GM18868 (cell line): ENCODE results near the gene GON7.
"Not testable (repeated sequence)": the region's sequence is repeated elsewhere in the genome, so short reads cannot be mapped to it uniquely, and the experiment has no call there.

Experiments
- ATAC-seq: cut with Tn5 transposase; IDR thresholded peaks from one replicate; pipeline ENCODE4 v1.9.1; 2021; ENCODE audit warnings: mild to moderate bottlenecking, moderate library complexity; ENCODE audit not compliant: unreplicated experiment

GON7 gene

GRCh38 chr14:93200553-93200952 lies 6.3 kb downstream of the GON7 start:
- no peak for ATAC-seq

- ATAC-seq: no peak
Observed at GRCh38 chr14:93199031-93199430, 7.8 kb downstream of the GON7 start.

DNA sequence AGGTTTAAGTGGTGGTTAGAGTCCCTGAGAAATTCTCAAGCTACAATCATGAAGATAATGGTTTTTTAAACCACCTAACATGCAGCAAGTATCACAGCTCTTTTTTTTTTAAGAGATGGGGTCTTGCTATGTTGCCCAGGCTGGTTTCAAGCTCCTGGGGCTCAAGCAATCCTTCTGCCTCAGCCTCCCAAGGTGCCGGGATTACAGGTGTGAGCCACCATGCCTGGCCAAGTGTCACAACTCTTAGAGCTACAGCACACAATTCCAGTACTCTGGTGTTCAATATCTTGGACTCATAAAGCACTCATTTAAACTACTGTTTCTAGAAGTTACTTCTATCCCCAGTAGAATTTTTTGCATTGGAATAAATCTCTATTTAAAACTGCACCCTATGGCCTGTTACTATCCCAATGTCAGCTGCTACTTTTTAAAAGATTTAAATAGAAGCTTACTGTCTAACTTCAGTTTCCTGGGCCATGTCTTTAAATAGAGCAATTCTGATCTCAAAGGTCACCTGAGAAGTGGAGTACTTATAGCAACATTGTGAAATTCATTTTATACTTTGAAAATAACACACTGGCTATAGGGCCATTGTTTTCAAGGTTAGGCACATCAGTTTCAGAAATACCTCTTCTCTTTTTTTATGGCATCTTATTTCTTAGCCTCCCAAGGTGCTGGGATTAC lies 11.4 kb downstream of the GON7 start:
- ATAC-seq: no peak

DNA sequence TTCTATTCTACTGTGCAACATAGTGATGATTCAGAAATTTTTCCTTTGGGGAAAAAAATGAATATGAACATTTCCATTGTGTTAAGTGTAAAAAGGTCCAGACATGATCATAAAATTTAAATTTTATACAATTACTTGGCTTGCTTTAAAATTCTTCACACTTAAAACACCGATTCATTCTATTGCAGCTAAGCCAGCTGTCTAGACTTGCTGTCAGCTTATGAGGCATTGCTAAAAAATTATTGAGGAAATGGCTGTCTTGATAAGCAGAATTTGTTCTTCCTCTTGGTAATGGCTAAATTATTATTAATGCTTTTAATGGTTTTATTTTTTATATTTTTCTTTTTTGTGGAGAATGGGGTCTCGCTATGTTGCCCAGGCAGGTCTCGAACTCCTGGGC lies 19.9 kb downstream of the GON7 start:
- no peak for ATAC-seq

DNA sequence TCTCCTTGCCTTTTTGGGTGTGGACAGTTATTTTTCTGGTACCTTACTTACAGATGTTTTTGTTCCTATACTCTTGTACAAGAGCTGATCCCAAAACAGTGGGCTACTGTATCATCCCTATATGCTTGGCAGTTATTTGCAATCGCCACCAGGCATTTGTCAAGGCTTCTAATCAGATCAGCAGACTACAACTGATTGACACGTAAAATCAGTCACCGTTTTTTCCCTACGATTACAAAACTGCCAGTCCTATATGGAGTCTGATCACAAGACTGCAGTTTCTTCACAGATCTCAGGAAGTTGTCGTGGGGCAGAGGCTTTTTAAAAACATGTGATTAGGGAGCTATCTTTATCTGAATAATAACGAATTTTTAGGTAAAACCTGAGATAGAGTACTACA lies 20.4 kb downstream of the GON7 start:
- no peak for ATAC-seq

- ATAC-seq: peak; percentile 5
Observed at GRCh38 chr14:93185349-93185720, 21.5 kb downstream of the GON7 start.

DNA sequence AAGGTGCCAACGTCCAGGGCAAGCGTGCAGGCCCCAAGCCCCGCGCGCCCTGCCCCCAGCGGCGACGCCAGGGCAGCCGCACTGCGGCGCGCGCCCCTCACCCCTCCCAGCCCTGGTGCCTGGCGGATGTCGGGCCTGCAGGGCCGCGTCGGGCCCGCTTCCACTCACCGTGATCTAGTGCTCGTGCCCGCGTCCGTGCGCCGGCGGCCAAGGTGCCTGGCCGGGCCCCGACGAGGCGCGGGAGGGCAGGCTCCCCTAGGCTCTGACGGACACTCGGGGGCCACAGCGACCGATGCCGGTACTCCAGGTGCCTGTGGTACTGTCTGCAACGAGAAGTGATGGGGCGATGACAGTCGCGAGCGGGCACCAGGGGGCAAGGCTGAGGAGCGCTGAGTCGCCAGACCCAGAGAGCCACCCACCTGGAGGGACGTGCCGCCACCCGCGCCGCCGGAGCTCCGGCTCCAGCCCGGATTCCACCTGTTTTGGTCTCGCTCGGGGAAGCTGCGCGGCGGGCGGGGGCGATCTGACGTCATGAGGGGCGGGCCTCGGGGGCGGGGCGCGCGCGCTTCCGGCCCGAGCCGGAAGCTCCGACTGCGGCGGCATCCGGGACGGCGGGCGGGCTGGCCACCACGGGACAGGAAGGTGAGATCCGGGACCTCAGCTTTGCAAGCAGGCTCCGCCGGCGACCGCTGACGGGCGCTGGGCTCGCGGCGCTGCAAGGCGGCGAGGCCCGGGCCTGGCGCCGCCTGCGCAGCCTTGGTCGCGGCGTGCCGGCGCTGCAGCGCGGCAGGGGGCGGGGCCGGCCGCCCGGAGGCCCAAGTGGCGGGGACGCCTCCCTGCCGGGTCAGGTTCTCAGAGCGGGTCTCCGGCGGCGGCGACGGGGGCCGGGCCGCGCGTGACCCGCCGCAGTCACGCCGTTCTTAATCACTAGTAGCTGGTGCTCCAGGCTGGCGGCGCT lies 22.2 kb downstream of the GON7 start, which contains the start of the genes LYSET and MOAP1:
Gene LYSET, plus strand, starts transcription at position 927 of the 958 bp plus-strand sequence. CDS start 89 bp downstream, outside the sequence.
Gene MOAP1, minus strand, starts transcription at position 507 of the 958 bp plus-strand sequence. CDS start 655 bp downstream, outside the sequence.
- peak; percentile 83 for ATAC-seq

DNA sequence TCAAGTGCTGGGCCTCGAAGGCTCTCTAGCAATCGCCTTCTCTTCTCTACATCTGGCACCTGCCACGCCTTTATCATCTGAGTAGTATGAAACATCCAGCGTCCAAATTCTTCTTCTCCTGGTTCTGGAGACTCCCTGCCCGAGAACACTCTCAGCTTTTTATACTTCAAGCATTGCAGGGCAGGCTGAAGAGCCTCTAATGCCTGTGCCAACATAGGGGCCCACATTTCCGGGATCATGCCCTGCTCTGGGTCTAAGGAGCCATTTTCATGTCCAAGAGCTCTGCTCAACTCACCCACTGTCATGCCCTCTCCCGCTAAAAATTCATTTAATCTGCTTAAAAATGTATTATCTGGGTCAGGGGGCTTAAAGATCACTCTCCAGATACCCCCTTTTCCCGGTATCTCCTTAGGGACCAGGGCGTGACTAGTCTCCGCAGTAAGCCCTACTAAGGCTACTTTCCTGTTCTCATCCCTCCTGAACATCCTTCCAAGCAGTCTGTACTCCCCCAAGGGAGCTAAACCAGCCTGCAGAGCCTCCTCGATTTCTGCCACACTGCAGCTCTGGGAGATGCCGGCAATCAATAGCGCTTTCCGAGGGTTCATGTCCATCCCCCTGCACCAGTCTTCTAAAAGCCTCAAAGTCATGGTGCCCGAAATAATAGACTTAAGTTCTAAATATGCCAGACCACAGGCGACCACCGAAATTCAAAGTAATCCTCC lies 23.1 kb downstream of the GON7 start:
- no peak for ATAC-seq

- ATAC-seq: no peak
Observed at GRCh38 chr14:93175492-93175891, 31.4 kb downstream of the GON7 start.

- ATAC-seq: not testable (repeated sequence)
Observed at GRCh38 chr14:93174731-93175130, 32.1 kb downstream of the GON7 start.

- ATAC-seq: no peak
Observed at GRCh38 chr14:93173943-93174395, 32.9 kb downstream of the GON7 start.

DNA sequence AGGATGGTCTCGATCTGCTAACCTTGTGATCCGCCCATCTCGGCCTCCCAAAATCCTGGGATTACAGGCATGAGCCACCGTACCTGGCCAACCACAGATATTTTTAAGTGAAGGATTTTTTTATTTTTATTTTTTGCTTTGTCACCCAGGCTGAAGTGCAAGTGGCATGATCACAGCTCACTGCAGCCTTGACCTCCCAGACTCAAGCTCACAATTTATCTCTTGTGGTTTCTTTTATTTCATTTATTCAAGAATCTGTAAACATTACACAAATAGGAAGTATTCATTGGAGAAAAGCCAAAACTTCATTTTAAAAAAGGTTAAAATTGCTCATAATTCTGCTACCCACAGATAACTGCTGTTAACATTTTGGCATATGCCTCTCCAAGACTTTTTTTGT lies 35.5 kb downstream of the GON7 start:
- ATAC-seq: no peak

DNA sequence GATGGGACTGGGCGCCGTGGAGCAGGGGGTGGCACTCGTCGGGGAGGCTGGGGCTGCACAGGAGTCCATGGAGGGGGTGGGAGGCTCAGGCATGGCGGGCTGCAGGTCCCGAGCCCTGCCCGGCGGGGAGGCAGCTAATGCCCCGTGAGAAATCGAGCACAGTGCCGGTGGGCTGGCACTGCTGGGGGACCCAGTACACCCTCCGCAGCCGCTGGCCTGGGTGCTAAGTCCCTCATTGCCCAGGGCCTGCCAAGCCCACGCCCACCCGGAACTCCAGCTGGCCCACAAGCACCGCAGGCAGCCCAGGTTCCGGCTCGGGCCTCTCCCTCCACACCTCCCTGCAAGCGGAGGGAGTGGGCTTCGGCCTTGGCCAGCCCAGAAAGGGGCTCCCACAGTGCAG lies 36.7 kb downstream of the GON7 start:
- ATAC-seq: not testable (repeated sequence)

- not testable (repeated sequence) for ATAC-seq
Observed at GRCh38 chr14:93169619-93170018, 37.2 kb downstream of the GON7 start.

GRCh38 chr14:93168610-93169009 lies 38.3 kb downstream of the GON7 start:
- not testable (repeated sequence) for ATAC-seq

- ATAC-seq: not testable (repeated sequence)
Observed at GRCh38 chr14:93165271-93166265, 41.3 kb downstream of the GON7 start.

GRCh38 chr14:93163564-93163963 lies 43.3 kb downstream of the GON7 start:
- ATAC-seq: no peak

- ATAC-seq: no peak
Observed at GRCh38 chr14:93161411-93161940, 45.4 kb downstream of the GON7 start.

DNA sequence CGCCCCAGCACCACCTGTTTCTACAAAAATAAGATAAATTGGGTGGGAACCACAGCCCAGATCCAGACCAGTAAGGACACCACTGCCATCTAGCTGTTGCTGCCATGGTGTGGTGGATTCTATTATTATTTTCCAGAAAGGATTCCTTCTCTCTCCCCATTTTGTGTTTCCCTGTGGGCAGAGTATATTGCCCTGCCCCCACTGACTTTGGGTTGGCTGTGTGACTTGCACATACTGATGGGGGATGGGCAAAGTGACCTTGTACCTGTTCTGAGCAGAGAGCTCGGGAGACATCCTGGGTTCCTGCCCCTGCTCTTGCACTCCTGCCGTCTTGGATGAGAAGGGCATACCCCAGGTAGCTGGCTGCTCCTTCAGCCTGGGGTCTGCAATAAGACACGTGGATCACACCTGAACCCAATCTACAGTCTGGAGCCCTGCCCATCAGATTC lies 46.5 kb downstream of the GON7 start:
- ATAC-seq: no peak
